ENCODE results near the gene MT1HL1. TPM values are rescaled to one million over a fixed set of nuclear protein-coding genes. Genes with fewer than 3 reads are reported as not detected.
"Not testable (repeated sequence)": the region's sequence is repeated elsewhere in the genome, so short reads cannot be mapped to it uniquely, and the experiment has no call there.

The MT1HL1 gene
- total and polyA plus RNA-seq, 2 experiments from 2014 or later, result not detected

- no peaks in the 10 kb centered on the region for H3K4me1 ChIP-seq (ENCODE audit: insufficient read depth)
- no peaks in the 10 kb centered on the region for H3K9me2 ChIP-seq (replicated peaks; ENCODE audit: insufficient read depth)
- no peak overlapping the region for H3K27ac ChIP-seq
- no peak overlapping the region for H3K4me3 ChIP-seq
- no peaks in the 10 kb centered on the region for H3K79me2 ChIP-seq
- no peak overlapping the region for H2AFZ ChIP-seq
- no peaks in the 10 kb centered on the region for H3K36me3 ChIP-seq (replicated peaks; ENCODE audit: insufficient read depth, low read depth)
- no peaks in the 10 kb centered on the region for H3K27me3 ChIP-seq
- no peaks in the 10 kb centered on the region for H4K20me1 ChIP-seq (ENCODE audit: insufficient read depth, poor library complexity, severe bottlenecking)
- WGBS (ENCODE audit: low lambda C conversion rate, missing lambda C conversion rate), result 92% methylated on average over 14 of the region's 14 CpGs
- H3K4me2 ChIP-seq, result no peak overlapping the region
- no peaks in the 10 kb centered on the region for H3K9me3 ChIP-seq (ENCODE audit: low read depth)
- DNase-seq (ENCODE audit: low spot score), result no peak
- TF ChIP-seq EZH2 (IDR thresholded peaks at IDR 0.05; ENCODE audit: borderline replicate concordance) (no peak), CTCF (IDR thresholded peaks at IDR 0.05; ENCODE audit: poor library complexity) (no peak), EZH2phosphoT487 (IDR thresholded peaks at IDR 0.05; ENCODE audit: low read depth, severe bottlenecking, unreplicated experiment) (no peak)
These were observed 25.5 kb downstream of the MT1HL1 start for GRCh38 chr1:236978740-236979139.

- DNase-seq (ENCODE audit: low spot score), result no peak
- no peaks in the 10 kb centered on the region for H3K9me3 ChIP-seq (ENCODE audit: low read depth)
- H3K27me3 ChIP-seq, result no peaks in the 10 kb centered on the region
- H3K4me1 ChIP-seq (ENCODE audit: insufficient read depth), result no peaks in the 10 kb centered on the region
- TF ChIP-seq EZH2phosphoT487 (IDR thresholded peaks at IDR 0.05; ENCODE audit: low read depth, severe bottlenecking, unreplicated experiment) (no peak), CTCF (IDR thresholded peaks at IDR 0.05; ENCODE audit: poor library complexity) (no peak), EZH2 (IDR thresholded peaks at IDR 0.05; ENCODE audit: borderline replicate concordance) (no peak)
- no peak overlapping the region for H3K4me2 ChIP-seq
- no peak overlapping the region for H3K4me3 ChIP-seq
- no peaks in the 10 kb centered on the region for H3K36me3 ChIP-seq (replicated peaks; ENCODE audit: insufficient read depth, low read depth)
- H4K20me1 ChIP-seq (ENCODE audit: insufficient read depth, poor library complexity, severe bottlenecking), result no peaks in the 10 kb centered on the region
- no peaks in the 10 kb centered on the region for H3K79me2 ChIP-seq
- H3K9me2 ChIP-seq (replicated peaks; ENCODE audit: insufficient read depth), result no peaks in the 10 kb centered on the region
- H2AFZ ChIP-seq, result no peak overlapping the region
- no peak overlapping the region for H3K27ac ChIP-seq
- 81% methylated on average over 6 of the region's 6 CpGs for WGBS (ENCODE audit: low lambda C conversion rate, missing lambda C conversion rate)
These were observed 28.8 kb downstream of the MT1HL1 start for GRCh38 chr1:236975461-236975860.

GRCh38 chr1:236974025-236974424 lies 30.2 kb downstream of the MT1HL1 start:
- not testable (repeated sequence) for H3K4me2 ChIP-seq; H4K20me1 ChIP-seq (ENCODE audit: insufficient read depth, poor library complexity, severe bottlenecking); H3K79me2 ChIP-seq; H3K27me3 ChIP-seq; H3K9me3 ChIP-seq (ENCODE audit: low read depth); H3K4me1 ChIP-seq (ENCODE audit: insufficient read depth); H3K4me3 ChIP-seq; H3K27ac ChIP-seq; H3K9me2 ChIP-seq (replicated peaks; ENCODE audit: insufficient read depth); H3K36me3 ChIP-seq (replicated peaks; ENCODE audit: insufficient read depth, low read depth); DNase-seq (ENCODE audit: low spot score); H2AFZ ChIP-seq
- 83% methylated on average over 5 of the region's 5 CpGs for WGBS (ENCODE audit: low lambda C conversion rate, missing lambda C conversion rate)

- Histone ChIP-seq H3K4me2 (no peak overlapping the region), H3K79me2 (no peaks in the 10 kb centered on the region), H3K4me3 (no peak overlapping the region), H3K36me3 (replicated peaks; ENCODE audit: insufficient read depth, low read depth) (no peaks in the 10 kb centered on the region), H3K9me2 (replicated peaks; ENCODE audit: insufficient read depth) (no peaks in the 10 kb centered on the region), H2AFZ (no peak overlapping the region), H3K9me3 (ENCODE audit: low read depth) (no peaks in the 10 kb centered on the region), H3K27me3 (no peaks in the 10 kb centered on the region), H4K20me1 (ENCODE audit: insufficient read depth, poor library complexity, severe bottlenecking) (no peaks in the 10 kb centered on the region), H3K27ac (no peak overlapping the region), H3K4me1 (ENCODE audit: insufficient read depth) (no peaks in the 10 kb centered on the region)
- 83% methylated on average over 6 of the region's 6 CpGs for WGBS (ENCODE audit: low lambda C conversion rate, missing lambda C conversion rate)
- TF ChIP-seq EZH2 (IDR thresholded peaks at IDR 0.05; ENCODE audit: borderline replicate concordance) (no peak), EZH2phosphoT487 (IDR thresholded peaks at IDR 0.05; ENCODE audit: low read depth, severe bottlenecking, unreplicated experiment) (no peak), CTCF (IDR thresholded peaks at IDR 0.05; ENCODE audit: poor library complexity) (no peak)
- DNase-seq (ENCODE audit: low spot score), result no peak
These were observed 37.6 kb downstream of the MT1HL1 start for GRCh38 chr1:236966636-236967035.
